Calu3 (cell line): Measurements from ENCODE around the gene POLR3A. TPM values are rescaled to one million over a fixed set of nuclear protein-coding genes. Genes with fewer than 3 reads are reported as not detected.

ENCODE experiments used
- BruUV-seq: library from RNA; stranded (reverse); fragments of 400-500 nt; replicated peaks from 2 replicates; lab custom pipeline; 2021; lab: Mats Ljungman, UMichigan
- CTCF ChIA-PET: fragments of 300-600 bp; sonication (Branson Sonifier 250); formaldehyde crosslinking; loops from one replicate; lab custom pipeline; 2022; ENCODE audit warnings: antibody characterized with exemption; lab: Charles Lee
- DNase-seq: peaks from one replicate; pipeline ENCODE4 v3.0.0; 2022
- H3K27ac Mint-ChIP-seq: one replicate; pipeline ENCODE4 v1.8.0; 2022; ENCODE audit warnings: mixed read lengths; ENCODE audit not compliant: unreplicated experiment
- H3K27me3 Mint-ChIP-seq: one replicate; pipeline ENCODE4 v1.8.0; 2022; ENCODE audit warnings: mixed read lengths; ENCODE audit not compliant: unreplicated experiment
- H3K36me3 Mint-ChIP-seq: one replicate; pipeline ENCODE4 v1.8.0; 2022; ENCODE audit warnings: mild to moderate bottlenecking, moderate library complexity, mixed read lengths; ENCODE audit not compliant: insufficient read depth, unreplicated experiment
- H3K4me1 Mint-ChIP-seq: one replicate; pipeline ENCODE4 v1.8.0; 2022; ENCODE audit warnings: mild to moderate bottlenecking, low read depth, mixed read lengths; ENCODE audit not compliant: unreplicated experiment
- H3K4me3 Mint-ChIP-seq: one replicate; pipeline ENCODE4 v1.8.0; 2022; ENCODE audit warnings: mild to moderate bottlenecking, low read depth, moderate library complexity, mixed read lengths; ENCODE audit not compliant: unreplicated experiment
- H3K9me3 Mint-ChIP-seq: one replicate; pipeline ENCODE4 v1.8.0; 2022; ENCODE audit warnings: low read depth, mixed read lengths; ENCODE audit not compliant: unreplicated experiment
- intact Hi-C: fragments of 100-400 bp; cut with micrococcal nuclease; formaldehyde crosslinking; loops from one replicate; pipeline ENCODE4 v1.10.0; 2022; ENCODE audit not compliant: unreplicated experiment
- total RNA-seq: library from RNA; stranded (reverse); gene quantifications from 2 replicates; pipeline ENCODE4 v1.2.3, GENCODE V29; 2022
- TF ChIP-seq, protein P1 (sequence below): fragments of 200-600 bp; IDR thresholded peaks from one replicate; pipeline ENCODE4 v1.8.0; 2022; ENCODE audit warnings: antibody characterized with exemption; ENCODE audit not compliant: unreplicated experiment

The POLR3A gene
- total RNA-seq, 1 experiment from 2014 or later: 26.6 TPM

DNA sequence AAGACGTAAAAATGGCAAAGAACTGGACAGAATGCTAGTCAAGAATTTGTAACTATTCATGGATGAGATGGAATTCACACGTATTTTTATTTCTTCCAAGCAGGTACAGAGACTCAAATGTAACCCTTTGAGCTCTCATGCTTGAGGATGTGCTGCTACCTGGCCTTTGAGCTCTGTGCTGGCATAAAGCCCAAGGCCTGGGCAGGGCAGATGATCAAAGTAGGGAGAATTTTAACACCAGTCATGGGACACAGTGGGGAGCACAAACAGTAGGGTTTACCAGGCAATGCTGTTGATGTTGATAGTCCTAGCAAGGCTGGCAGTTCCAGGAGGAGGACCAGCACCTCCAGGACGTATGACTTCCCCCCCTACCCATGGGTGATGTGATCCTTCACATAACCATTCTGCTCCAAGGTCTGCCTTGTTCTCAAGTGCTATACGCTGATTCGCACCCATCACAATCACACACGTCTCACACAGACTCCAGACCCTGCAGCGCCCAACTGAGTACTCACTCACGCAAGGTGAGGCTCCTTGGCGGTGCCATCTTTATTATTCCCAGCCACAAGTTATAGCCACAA is 54.1 kb downstream of the POLR3A start:
- no peaks in the 10 kb centered on the region for H3K4me1 Mint-ChIP-seq
- H3K9me3 Mint-ChIP-seq: no peaks in the 10 kb centered on the region
- no peak for DNase-seq
- no peaks in the 10 kb centered on the region for H3K27me3 Mint-ChIP-seq
- peaks cover 23% of the 10 kb centered on the region for H3K36me3 Mint-ChIP-seq
- intact Hi-C loops: loop anchor here (10.0 kb wide), 1 partner anchor 260 kb away; no protein-coding TSS in a partner anchor
- CTCF ChIA-PET: interaction anchor here (0.6 to 1.6 kb wide), 5 partner anchors 26 to 130 kb away, joined by 3 to 5 read pairs (median 4); partner anchors contain the start of gene DLG5
- H3K27ac Mint-ChIP-seq: no peak overlapping the region
- no peak overlapping the region for H3K4me3 Mint-ChIP-seq
- no TSS peak for BruUV-seq
- TF ChIP-seq, protein P1, sequence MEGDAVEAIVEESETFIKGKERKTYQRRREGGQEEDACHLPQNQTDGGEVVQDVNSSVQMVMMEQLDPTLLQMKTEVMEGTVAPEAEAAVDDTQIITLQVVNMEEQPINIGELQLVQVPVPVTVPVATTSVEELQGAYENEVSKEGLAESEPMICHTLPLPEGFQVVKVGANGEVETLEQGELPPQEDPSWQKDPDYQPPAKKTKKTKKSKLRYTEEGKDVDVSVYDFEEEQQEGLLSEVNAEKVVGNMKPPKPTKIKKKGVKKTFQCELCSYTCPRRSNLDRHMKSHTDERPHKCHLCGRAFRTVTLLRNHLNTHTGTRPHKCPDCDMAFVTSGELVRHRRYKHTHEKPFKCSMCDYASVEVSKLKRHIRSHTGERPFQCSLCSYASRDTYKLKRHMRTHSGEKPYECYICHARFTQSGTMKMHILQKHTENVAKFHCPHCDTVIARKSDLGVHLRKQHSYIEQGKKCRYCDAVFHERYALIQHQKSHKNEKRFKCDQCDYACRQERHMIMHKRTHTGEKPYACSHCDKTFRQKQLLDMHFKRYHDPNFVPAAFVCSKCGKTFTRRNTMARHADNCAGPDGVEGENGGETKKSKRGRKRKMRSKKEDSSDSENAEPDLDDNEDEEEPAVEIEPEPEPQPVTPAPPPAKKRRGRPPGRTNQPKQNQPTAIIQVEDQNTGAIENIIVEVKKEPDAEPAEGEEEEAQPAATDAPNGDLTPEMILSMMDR: no peak

DNA sequence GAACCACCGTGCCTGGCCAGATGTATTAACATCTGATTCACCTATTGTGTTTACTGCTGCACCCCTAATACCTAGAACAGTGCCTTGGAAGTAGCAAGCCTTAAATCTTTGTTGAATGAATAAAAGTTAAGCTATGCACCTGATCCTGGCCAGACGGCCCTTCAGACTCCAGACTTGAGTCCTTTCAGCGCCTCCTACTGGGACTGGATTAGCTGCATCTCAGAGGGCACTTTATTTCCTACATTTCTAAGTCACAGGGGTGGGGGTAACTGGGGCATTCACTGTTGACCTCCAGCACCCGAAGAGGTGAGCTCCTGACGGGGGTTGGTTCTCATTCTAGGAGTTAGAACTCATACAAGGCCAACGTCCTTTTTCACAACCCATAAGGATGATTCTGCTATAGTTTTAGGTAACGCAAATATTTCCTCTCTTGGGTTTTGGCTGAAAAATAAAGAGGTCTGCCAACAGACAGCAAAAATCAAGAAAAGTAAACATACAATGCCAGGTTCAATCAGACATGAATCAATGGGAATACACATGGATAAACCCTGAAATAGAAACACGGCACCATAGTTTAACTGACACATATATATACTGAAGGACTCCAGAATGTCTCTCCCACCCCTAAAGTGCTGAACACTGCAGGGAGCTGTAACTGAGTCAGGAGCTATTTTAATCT is 54.8 kb downstream of the POLR3A start:
- intact Hi-C loops: loop anchor here (1.0 to 10.0 kb wide), 3 partner anchors 47 to 260 kb away; partner anchors contain the start of gene DLG5
- H3K4me1 Mint-ChIP-seq: no peaks in the 10 kb centered on the region
- no peaks in the 10 kb centered on the region for H3K9me3 Mint-ChIP-seq
- H3K27ac Mint-ChIP-seq: no peak overlapping the region
- CTCF ChIA-PET: interaction anchor here (0.6 to 1.6 kb wide), 6 partner anchors 25 to 130 kb away, joined by 3 to 15 read pairs (median 4); partner anchors contain the start of gene DLG5
- no peaks in the 10 kb centered on the region for H3K27me3 Mint-ChIP-seq
- no peak overlapping the region for H3K4me3 Mint-ChIP-seq
- peaks cover 16% of the 10 kb centered on the region for H3K36me3 Mint-ChIP-seq
- DNase-seq: peak; percentile 45
- TF ChIP-seq, protein P1: peak; percentile 43
- BruUV-seq: no TSS peak

DNA sequence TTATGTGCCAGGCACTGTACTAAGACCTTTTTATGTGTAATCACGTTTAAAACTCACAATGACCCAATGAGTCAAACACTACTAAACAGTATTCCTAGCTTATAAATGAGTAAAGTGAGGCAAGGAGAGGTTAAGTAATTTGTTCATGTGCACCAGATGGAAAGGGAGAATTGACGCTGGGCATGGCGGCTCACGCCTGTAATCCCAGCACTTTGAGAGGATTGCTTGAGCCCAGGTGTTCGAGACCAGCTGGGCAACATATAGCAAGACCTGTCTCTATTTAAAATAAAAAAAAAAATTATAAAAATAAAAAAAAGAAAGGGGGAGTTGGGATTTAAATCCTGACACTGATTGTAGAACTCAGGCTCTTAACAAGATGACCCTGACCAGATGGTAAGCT is 56.0 kb downstream of the POLR3A start:
- no peaks in the 10 kb centered on the region for H3K9me3 Mint-ChIP-seq
- DNase-seq: no peak
- TF ChIP-seq, protein P1: no peak
- no peak overlapping the region for H3K4me3 Mint-ChIP-seq
- intact Hi-C loops: loop anchor here (5.0 to 10.0 kb wide), 2 partner anchors 46 to 258 kb away; partner anchors contain the start of gene DLG5
- H3K36me3 Mint-ChIP-seq: peaks cover 16% of the 10 kb centered on the region
- no TSS peak for BruUV-seq
- no peak overlapping the region for H3K27ac Mint-ChIP-seq
- H3K27me3 Mint-ChIP-seq: no peaks in the 10 kb centered on the region
- CTCF ChIA-PET: interaction anchor here (0.7 kb wide), 1 partner anchor 62 kb away, joined by 3 read pairs; no protein-coding TSS in a partner anchor
- H3K4me1 Mint-ChIP-seq: no peaks in the 10 kb centered on the region

DNA sequence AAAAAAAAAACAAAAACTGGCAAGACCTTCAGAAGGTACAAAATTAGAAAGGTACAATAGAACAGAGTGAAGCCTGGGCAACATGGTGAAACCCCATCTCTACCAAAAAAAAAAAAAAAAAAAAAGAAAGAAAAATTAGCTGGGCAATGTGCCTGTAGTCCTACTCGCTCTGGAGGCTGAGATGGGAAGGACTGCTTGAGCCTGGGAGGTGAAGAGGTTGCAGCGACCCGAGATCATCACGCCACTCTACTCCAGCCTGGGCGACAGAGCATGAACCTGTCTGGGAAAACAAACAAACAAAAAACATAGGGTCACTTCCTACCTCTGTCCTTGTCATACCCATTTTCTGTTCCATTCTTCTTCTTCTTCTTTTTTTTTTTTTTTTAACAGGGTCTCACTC is 57.2 kb downstream of the POLR3A start:
- CTCF ChIA-PET: interaction anchor here (0.8 kb wide), 1 partner anchor 38 kb away, joined by 4 read pairs; no protein-coding TSS in a partner anchor
- Mint-ChIP-seq H3K27ac (no peak overlapping the region), H3K9me3 (no peaks in the 10 kb centered on the region), H3K27me3 (no peaks in the 10 kb centered on the region), H3K4me1 (no peaks in the 10 kb centered on the region), H3K4me3 (no peak overlapping the region), H3K36me3 (peaks cover 12% of the 10 kb centered on the region)
- TF ChIP-seq, protein P1: no peak
- no TSS peak for BruUV-seq
- DNase-seq: no peak
- intact Hi-C loops: loop anchor here (5.0 to 10.0 kb wide), 2 partner anchors 45 to 257 kb away; partner anchors contain the start of gene DLG5
